Activated naive CD8-positive, alpha-beta T cell treated with anti-CD3 and anti-CD28 coated beads, Interleukin-2, amount 50 U/mL, for 24 hours (primary cell): Measurements from ENCODE around the gene ETS1.

ENCODE experiments used
- ATAC-seq: fragments of 150-1000 bp; cut with Tn5 transposase; one replicate; pipeline ENCODE4 v1.10.0; 2021
- DNase-seq: peaks from one replicate; pipeline ENCODE4 v3.0.0; 2021
- H3K27ac Mint-ChIP-seq: one replicate; pipeline ENCODE4 v1.8.0; 2021; ENCODE audit warnings: mild to moderate bottlenecking, mixed read lengths
- H3K27me3 Mint-ChIP-seq: one replicate; pipeline ENCODE4 v1.8.0; 2021; ENCODE audit warnings: mixed read lengths
- H3K36me3 Mint-ChIP-seq: one replicate; pipeline ENCODE4 v1.8.0; 2021; ENCODE audit warnings: low read depth, mixed read lengths
- H3K4me1 Mint-ChIP-seq: one replicate; pipeline ENCODE4 v1.8.0; 2021; ENCODE audit warnings: mixed read lengths
- H3K4me3 Mint-ChIP-seq: one replicate; pipeline ENCODE4 v1.8.0; 2021; ENCODE audit warnings: mild to moderate bottlenecking, moderate library complexity, mixed read lengths
- H3K9me3 Mint-ChIP-seq: one replicate; pipeline ENCODE4 v1.8.0; 2021; ENCODE audit warnings: mixed read lengths

The ETS1 gene

GRCh38 chr11:128610721-128611617, 23.6 kb upstream of the ETS1 start:
- no peaks in the 10 kb centered on the region for H3K36me3 Mint-ChIP-seq
- ATAC-seq (peak; percentile 73), DNase-seq (peak; percentile 63)
- H3K4me1 Mint-ChIP-seq = peaks cover 63% of the 10 kb centered on the region
- no peaks in the 10 kb centered on the region for H3K27me3 Mint-ChIP-seq
- peak overlapping the region; percentile 88 for H3K27ac Mint-ChIP-seq
- no peaks in the 10 kb centered on the region for H3K9me3 Mint-ChIP-seq
- H3K4me3 Mint-ChIP-seq = peak overlapping the region; percentile 67

- H3K27ac Mint-ChIP-seq = peak overlapping the region; percentile 59
- H3K4me1 Mint-ChIP-seq = peaks cover 65% of the 10 kb centered on the region
- H3K27me3 Mint-ChIP-seq = no peaks in the 10 kb centered on the region
- H3K36me3 Mint-ChIP-seq = no peaks in the 10 kb centered on the region
- H3K4me3 Mint-ChIP-seq = peak overlapping the region; percentile 9
- no peaks in the 10 kb centered on the region for H3K9me3 Mint-ChIP-seq
- DNase-seq (no peak), ATAC-seq (no peak)
Measured at GRCh38 chr11:128609785-128610184, 22.4 kb upstream of the ETS1 start.

GRCh38 chr11:128608746-128609407, 21.5 kb upstream of the ETS1 start:
- Mint-ChIP-seq H3K36me3 (no peaks in the 10 kb centered on the region), H3K4me1 (peaks cover 68% of the 10 kb centered on the region), H3K9me3 (no peaks in the 10 kb centered on the region), H3K27me3 (no peaks in the 10 kb centered on the region), H3K27ac (peak overlapping the region; percentile 46), H3K4me3 (peak overlapping the region; percentile 1)
- no peak for ATAC-seq
- DNase-seq = no peak

GRCh38 chr11:128607819-128608218, 20.5 kb upstream of the ETS1 start:
- H3K4me3 Mint-ChIP-seq = no peak overlapping the region
- H3K9me3 Mint-ChIP-seq = no peaks in the 10 kb centered on the region
- no peaks in the 10 kb centered on the region for H3K27me3 Mint-ChIP-seq
- DNase-seq (no peak), ATAC-seq (peak; percentile 69)
- H3K27ac Mint-ChIP-seq = peak overlapping the region; percentile 28
- H3K36me3 Mint-ChIP-seq = no peaks in the 10 kb centered on the region
- H3K4me1 Mint-ChIP-seq = peaks cover 71% of the 10 kb centered on the region

- H3K4me1 Mint-ChIP-seq = peaks cover 62% of the 10 kb centered on the region
- H3K4me3 Mint-ChIP-seq = no peak overlapping the region
- DNase-seq (no peak), ATAC-seq (no peak)
- no peaks in the 10 kb centered on the region for H3K9me3 Mint-ChIP-seq
- H3K27ac Mint-ChIP-seq = no peak overlapping the region
- no peaks in the 10 kb centered on the region for H3K36me3 Mint-ChIP-seq
- H3K27me3 Mint-ChIP-seq = no peaks in the 10 kb centered on the region
Measured at GRCh38 chr11:128604723-128605122, 17.4 kb upstream of the ETS1 start.

GRCh38 chr11:128603752-128604414, 16.5 kb upstream of the ETS1 start:
- Mint-ChIP-seq H3K27ac (no peak overlapping the region), H3K9me3 (no peaks in the 10 kb centered on the region), H3K4me3 (no peak overlapping the region), H3K27me3 (no peaks in the 10 kb centered on the region), H3K36me3 (no peaks in the 10 kb centered on the region), H3K4me1 (peaks cover 63% of the 10 kb centered on the region)
- DNase-seq = no peak
- ATAC-seq = no peak

- no peak for ATAC-seq
- no peak for DNase-seq
Measured at GRCh38 chr11:128603003-128603696, 15.8 kb upstream of the ETS1 start.

GRCh38 chr11:128599729-128600128, 12.4 kb upstream of the ETS1 start:
- DNase-seq (no peak), ATAC-seq (peak; percentile 58)
- peaks cover 72% of the 10 kb centered on the region for H3K4me1 Mint-ChIP-seq
- H3K27me3 Mint-ChIP-seq = no peaks in the 10 kb centered on the region
- no peaks in the 10 kb centered on the region for H3K36me3 Mint-ChIP-seq
- no peak overlapping the region for H3K4me3 Mint-ChIP-seq
- H3K27ac Mint-ChIP-seq = no peak overlapping the region
- no peaks in the 10 kb centered on the region for H3K9me3 Mint-ChIP-seq

More at GRCh38 chr11:128603003-128603696, 15.8 kb upstream of the ETS1 start:
- Mint-ChIP-seq H3K9me3 (no peaks in the 10 kb centered on the region), H3K4me1 (peaks cover 63% of the 10 kb centered on the region), H3K27me3 (no peaks in the 10 kb centered on the region), H3K36me3 (no peaks in the 10 kb centered on the region), H3K27ac (no peak overlapping the region), H3K4me3 (no peak overlapping the region)

GRCh38 chr11:128598506-128599150, 11.3 kb upstream of the ETS1 start:
- no peaks in the 10 kb centered on the region for H3K36me3 Mint-ChIP-seq
- ATAC-seq (no peak), DNase-seq (no peak)
- no peaks in the 10 kb centered on the region for H3K9me3 Mint-ChIP-seq
- no peaks in the 10 kb centered on the region for H3K27me3 Mint-ChIP-seq
- no peak overlapping the region for H3K4me3 Mint-ChIP-seq
- peaks cover 65% of the 10 kb centered on the region for H3K4me1 Mint-ChIP-seq
- no peak overlapping the region for H3K27ac Mint-ChIP-seq

- Mint-ChIP-seq H3K27me3 (no peaks in the 10 kb centered on the region), H3K36me3 (no peaks in the 10 kb centered on the region), H3K9me3 (no peaks in the 10 kb centered on the region), H3K27ac (no peak overlapping the region), H3K4me3 (no peak overlapping the region), H3K4me1 (peaks cover 60% of the 10 kb centered on the region)
- ATAC-seq (no peak), DNase-seq (no peak)
Measured at GRCh38 chr11:128598096-128598495, 10.7 kb upstream of the ETS1 start.

GRCh38 chr11:128597209-128597608, 9.9 kb upstream of the ETS1 start:
- no peaks in the 10 kb centered on the region for H3K27me3 Mint-ChIP-seq
- no peak overlapping the region for H3K4me3 Mint-ChIP-seq
- peaks cover 54% of the 10 kb centered on the region for H3K4me1 Mint-ChIP-seq

GRCh38 chr11:128596250-128596649, 8.9 kb upstream of the ETS1 start:
- ATAC-seq = no peak
- peaks cover 50% of the 10 kb centered on the region for H3K4me1 Mint-ChIP-seq

More at GRCh38 chr11:128597209-128597608, 9.9 kb upstream of the ETS1 start:
- Mint-ChIP-seq H3K9me3 (no peaks in the 10 kb centered on the region), H3K36me3 (no peaks in the 10 kb centered on the region), H3K27ac (no peak overlapping the region)
- ATAC-seq (no peak), DNase-seq (no peak)

GRCh38 chr11:128595775-128596174, 8.4 kb upstream of the ETS1 start:
- H3K4me1 Mint-ChIP-seq = peaks cover 50% of the 10 kb centered on the region
- H3K4me3 Mint-ChIP-seq = no peak overlapping the region
- H3K27me3 Mint-ChIP-seq = no peaks in the 10 kb centered on the region
- no peaks in the 10 kb centered on the region for H3K36me3 Mint-ChIP-seq
- ATAC-seq (no peak), DNase-seq (no peak)
- H3K9me3 Mint-ChIP-seq = no peaks in the 10 kb centered on the region
- no peak overlapping the region for H3K27ac Mint-ChIP-seq

More at GRCh38 chr11:128596250-128596649, 8.9 kb upstream of the ETS1 start:
- no peak overlapping the region for H3K27ac Mint-ChIP-seq
- H3K9me3 Mint-ChIP-seq = no peaks in the 10 kb centered on the region
- no peaks in the 10 kb centered on the region for H3K27me3 Mint-ChIP-seq
- H3K4me3 Mint-ChIP-seq = no peak overlapping the region
- DNase-seq = no peak
- no peaks in the 10 kb centered on the region for H3K36me3 Mint-ChIP-seq

- DNase-seq (no peak), ATAC-seq (no peak)
- Mint-ChIP-seq H3K4me3 (no peak overlapping the region), H3K4me1 (peaks cover 46% of the 10 kb centered on the region), H3K9me3 (no peaks in the 10 kb centered on the region), H3K27ac (no peak overlapping the region), H3K36me3 (no peaks in the 10 kb centered on the region), H3K27me3 (no peaks in the 10 kb centered on the region)
Measured at GRCh38 chr11:128595221-128595620, 7.9 kb upstream of the ETS1 start.
